VCaP (cell line): ENCODE measurements around the gene BTD.

ENCODE experiments used
- H3K27ac ChIP-seq: fragments of 450-650 bp; 2 replicates; pipeline ENCODE4 v1.5.1; 2017
- TF ChIP-seq, protein P1 (sequence below): fragments of 450-650 bp; conservative IDR thresholded peaks from 2 replicates; pipeline ENCODE4 v1.5.1; 2017; ENCODE audit warnings: mild to moderate bottlenecking, moderate library complexity

The BTD gene

DNA sequence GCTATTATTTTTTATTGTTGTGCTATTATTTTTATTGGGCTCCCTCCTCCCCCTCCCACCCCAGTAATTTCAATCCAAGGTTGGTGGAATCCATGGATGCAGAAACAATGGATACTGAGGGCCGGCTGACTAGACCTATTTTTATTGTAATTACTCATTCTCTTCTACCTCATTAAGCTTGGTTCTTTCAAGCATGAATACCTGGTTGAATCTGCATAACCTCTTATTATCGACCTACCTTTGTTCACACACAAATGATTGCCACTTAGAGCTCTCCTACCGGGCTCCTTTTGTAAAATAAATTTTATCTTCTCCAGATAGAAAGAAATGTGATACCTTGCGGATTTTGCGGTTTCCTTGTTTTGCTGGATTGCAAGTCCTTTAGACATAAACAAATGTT is 31.6 kb downstream of the BTD start:
- TF ChIP-seq, protein P1, sequence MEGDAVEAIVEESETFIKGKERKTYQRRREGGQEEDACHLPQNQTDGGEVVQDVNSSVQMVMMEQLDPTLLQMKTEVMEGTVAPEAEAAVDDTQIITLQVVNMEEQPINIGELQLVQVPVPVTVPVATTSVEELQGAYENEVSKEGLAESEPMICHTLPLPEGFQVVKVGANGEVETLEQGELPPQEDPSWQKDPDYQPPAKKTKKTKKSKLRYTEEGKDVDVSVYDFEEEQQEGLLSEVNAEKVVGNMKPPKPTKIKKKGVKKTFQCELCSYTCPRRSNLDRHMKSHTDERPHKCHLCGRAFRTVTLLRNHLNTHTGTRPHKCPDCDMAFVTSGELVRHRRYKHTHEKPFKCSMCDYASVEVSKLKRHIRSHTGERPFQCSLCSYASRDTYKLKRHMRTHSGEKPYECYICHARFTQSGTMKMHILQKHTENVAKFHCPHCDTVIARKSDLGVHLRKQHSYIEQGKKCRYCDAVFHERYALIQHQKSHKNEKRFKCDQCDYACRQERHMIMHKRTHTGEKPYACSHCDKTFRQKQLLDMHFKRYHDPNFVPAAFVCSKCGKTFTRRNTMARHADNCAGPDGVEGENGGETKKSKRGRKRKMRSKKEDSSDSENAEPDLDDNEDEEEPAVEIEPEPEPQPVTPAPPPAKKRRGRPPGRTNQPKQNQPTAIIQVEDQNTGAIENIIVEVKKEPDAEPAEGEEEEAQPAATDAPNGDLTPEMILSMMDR = no peak
- peak overlapping the region; percentile 84 for H3K27ac ChIP-seq

DNA sequence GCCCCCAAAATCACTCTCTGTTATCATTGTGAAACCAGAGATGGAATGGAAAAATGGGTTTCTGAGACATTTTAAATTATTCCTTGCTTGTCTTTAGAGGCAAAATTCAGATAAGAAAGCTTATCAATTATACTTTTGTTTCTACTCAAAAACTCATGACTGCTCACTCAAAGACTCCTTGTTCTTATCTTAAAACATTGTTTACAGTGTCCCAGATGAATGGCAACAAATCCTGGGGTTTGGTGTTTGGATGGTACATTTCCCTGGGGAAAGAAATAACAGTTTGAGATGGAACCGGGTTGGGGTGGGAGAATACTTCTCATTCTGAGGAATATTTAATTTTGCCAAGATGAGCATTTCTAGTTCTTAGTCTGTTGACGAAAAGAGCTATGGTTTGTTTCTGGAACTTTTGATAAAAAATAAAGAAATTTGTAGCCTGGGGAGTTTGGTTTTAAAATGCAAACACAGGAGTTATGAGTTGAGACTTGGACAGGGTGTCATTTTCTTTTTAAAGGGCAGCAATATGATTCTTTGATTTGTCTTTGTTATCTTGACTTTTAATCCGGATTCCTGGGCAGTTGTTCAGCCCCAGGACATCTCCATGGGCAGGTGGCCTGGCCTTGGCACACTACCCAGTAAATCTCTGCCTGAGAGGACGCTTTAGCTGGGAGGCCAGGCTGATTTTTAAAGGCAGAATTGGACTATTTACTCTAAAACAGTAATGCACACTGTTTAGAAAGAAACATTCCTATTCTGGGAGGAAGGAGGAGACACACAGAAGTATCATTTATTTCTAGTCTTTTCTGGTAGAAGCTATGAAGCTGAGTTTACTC is 32.4 kb downstream of the BTD start:
- TF ChIP-seq, protein P1 = no peak
- H3K27ac ChIP-seq = peak overlapping the region; percentile 84

DNA sequence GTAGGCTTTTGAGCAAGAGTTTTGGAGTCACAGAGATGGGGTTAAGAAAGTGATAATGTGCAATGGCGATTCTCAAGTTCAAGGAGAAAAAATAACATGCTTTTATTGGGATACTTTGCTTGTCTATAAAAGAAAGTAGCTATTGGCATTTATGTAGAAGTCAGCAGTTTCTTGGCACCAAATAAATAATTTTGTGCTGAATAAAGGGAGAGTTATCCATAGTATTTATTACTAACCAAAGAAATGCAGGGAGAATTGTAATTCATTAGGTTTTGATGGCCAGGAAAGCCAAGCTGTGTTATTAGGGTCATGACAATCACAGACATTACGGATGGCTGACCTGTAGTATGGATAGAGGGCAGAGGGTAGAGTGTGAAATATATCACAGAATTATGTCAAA is 33.1 kb downstream of the BTD start:
- H3K27ac ChIP-seq = peak overlapping the region; percentile 84
- TF ChIP-seq, protein P1 = no peak

DNA sequence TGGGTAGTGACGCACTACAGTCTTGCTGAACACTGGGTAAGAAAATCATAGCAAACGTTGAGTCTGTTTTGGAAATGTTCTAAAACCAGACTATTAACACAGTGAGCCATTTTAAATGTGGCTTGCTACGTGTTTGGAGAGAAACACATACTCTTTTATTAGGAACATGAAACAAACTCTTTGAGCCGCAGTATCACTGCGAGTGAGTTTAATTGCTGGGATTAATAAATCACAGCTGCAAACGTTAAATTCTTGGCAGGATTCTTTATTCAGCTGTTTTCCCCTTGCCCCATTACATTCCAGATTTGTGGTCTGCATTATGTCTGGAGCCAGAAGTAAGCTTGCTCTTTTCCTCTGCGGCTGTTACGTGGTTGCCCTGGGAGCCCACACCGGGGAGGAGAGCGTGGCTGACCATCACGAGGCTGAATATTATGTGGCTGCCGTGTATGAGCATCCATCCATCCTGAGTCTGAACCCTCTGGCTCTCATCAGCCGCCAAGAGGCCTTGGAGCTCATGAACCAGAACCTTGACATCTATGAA is 33.6 kb downstream of the BTD start:
- TF ChIP-seq, protein P1 = no peak
- peak overlapping the region; percentile 84 for H3K27ac ChIP-seq

DNA sequence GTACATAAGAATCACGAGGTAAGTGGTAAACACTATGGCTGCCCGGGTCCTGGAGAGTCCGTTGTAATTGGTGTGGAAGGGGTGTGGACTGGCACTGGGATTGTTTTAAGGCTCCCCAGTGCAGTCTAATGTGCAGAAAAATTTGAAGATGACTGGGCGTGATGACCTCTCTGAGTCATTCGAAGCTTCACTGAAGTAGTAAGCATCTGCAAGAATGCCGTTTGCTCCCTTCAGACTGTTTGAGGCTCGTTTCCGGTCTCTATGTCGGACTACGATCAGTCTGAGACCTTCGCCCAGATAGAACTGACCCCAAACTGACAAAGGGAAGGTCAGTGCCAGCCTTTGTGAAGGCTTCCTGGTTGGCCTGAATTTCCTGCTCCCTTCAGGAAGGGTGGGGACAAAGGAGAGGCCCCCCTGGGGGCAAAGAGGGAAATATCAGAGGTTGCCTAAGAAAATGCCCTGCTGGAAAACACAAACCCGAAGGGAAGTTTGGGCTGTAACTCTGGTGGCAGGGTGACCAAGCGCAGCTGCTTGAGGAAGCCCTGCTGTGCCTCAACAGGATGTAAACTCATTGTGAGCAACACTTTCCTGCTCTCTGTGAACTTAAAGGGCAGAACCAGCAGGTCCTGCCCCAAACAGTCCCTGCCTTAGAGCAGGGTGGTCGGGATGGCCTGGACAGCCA is 34.6 kb downstream of the BTD start:
- peak overlapping the region; percentile 84 for H3K27ac ChIP-seq

DNA sequence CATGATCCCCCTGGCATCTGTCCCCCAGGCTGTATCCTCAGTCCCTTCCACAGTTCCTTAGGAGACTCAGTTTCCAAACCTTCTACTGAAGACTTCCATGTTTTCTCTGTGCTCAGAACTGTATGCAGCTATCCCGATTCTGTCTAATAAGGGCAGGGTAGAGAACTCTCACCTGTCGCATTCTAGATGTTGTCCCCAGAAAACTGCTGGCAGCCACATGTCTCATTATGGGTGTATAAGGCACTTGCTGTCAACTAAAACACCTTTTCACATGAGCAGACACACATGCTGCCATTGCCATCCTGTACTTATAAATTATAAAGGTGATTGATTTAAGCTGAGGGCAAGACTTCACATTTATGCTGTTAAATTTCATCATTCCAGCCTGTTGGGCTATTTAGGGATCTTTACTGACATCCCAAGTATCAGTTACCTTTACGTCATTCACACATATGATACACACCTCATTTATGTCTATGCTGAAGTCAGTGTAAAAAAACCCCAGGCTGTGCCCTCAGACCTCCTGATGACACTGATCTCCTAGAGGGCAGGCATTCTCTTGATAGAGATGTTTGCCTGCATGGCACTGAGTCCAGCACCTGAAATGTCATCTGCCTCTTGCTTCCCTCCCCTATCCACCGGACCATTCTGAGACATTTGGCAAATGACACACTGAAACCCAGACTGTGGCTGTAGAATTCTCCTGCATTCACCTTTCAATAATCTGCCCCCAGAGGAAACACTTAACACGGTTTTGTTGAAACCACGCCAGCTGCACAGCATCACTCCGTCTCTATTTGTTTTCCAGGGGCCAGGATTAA is 35.8 kb downstream of the BTD start:
- TF ChIP-seq, protein P1 = no peak
- peak overlapping the region; percentile 48 for H3K27ac ChIP-seq

More for the DNA sequence above, 34.6 kb downstream of the BTD start:
- TF ChIP-seq, protein P1 = no peak
